GM21737 (cell line): ENCODE measurements around the gene OSBPL3.
A peak's percentile ranks its signal among the peaks of the same experiment; 100 is the strongest.

ENCODE experiments used
- ATAC-seq: cut with Tn5 transposase; IDR thresholded peaks from one replicate; pipeline ENCODE4 v1.9.1; 2021; ENCODE audit warnings: mild to moderate bottlenecking, moderate library complexity; ENCODE audit not compliant: unreplicated experiment

The OSBPL3 gene

GRCh38 chr7:24769014-24769830 is 210.8 kb downstream of the OSBPL3 start:
- ATAC-seq = no peak

- ATAC-seq = no peak
These were observed 212.0 kb downstream of the OSBPL3 start for GRCh38 chr7:24767878-24768569.

GRCh38 chr7:24764972-24765744 is 214.8 kb downstream of the OSBPL3 start:
- ATAC-seq = no peak

GRCh38 chr7:24764011-24764410 is 216.0 kb downstream of the OSBPL3 start:
- ATAC-seq = no peak

GRCh38 chr7:24763303-24763901 is 216.6 kb downstream of the OSBPL3 start:
- ATAC-seq = no peak

- no peak for ATAC-seq
These were observed 217.2 kb downstream of the OSBPL3 start for GRCh38 chr7:24762771-24763170.

GRCh38 chr7:24760968-24761367 is 219.0 kb downstream of the OSBPL3 start:
- no peak for ATAC-seq

- ATAC-seq = peak; percentile 53
These were observed 222.4 kb downstream of the OSBPL3 start, which contains the start of gene GSDME for GRCh38 chr7:24757353-24758275. TSS of gene GSDME (minus strand) at chr7:24757464. CDS start at chr7:24749774, 7,690 bp downstream.

GRCh38 chr7:24756545-24757352 is 223.2 kb downstream of the OSBPL3 start:
- ATAC-seq = peak; percentile 4

GRCh38 chr7:24755541-24756407 is 224.2 kb downstream of the OSBPL3 start:
- ATAC-seq = peak; percentile 59

- ATAC-seq = no peak
These were observed 225.0 kb downstream of the OSBPL3 start for GRCh38 chr7:24754906-24755506.

GRCh38 chr7:24752073-24752800 is 227.7 kb downstream of the OSBPL3 start:
- ATAC-seq = no peak

GRCh38 chr7:24751484-24751883 is 228.5 kb downstream of the OSBPL3 start:
- ATAC-seq = no peak

GRCh38 chr7:24750441-24751055 is 229.4 kb downstream of the OSBPL3 start:
- no peak for ATAC-seq

GRCh38 chr7:24748521-24748920 is 231.5 kb downstream of the OSBPL3 start:
- ATAC-seq = no peak
